ENCODE measurements around the gene CFAP74.

DNA sequence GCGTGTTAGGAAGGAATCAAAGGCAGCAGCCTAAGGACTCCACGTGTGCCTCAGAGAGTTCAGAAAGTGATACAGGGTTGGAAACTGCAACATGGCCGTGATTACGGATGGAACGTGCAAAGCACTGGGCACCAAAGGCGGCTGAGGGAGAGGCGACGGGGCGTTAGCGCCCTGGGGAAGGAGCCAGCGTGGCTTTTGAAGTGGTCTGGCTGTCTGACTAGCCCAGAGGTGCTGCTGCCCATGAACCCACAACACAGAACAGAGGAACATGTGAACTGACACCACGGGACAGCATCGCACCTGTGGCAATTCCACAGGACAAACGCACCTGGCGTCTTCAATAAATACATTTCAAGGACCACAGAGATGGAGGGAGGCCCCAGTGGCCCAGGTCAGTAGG, 66.5 kb downstream of the CFAP74 start:
- TF ChIP-seq POLR2A (IDR thresholded peaks at IDR 0.05): no peak
- TF ChIP-seq, protein P1, sequence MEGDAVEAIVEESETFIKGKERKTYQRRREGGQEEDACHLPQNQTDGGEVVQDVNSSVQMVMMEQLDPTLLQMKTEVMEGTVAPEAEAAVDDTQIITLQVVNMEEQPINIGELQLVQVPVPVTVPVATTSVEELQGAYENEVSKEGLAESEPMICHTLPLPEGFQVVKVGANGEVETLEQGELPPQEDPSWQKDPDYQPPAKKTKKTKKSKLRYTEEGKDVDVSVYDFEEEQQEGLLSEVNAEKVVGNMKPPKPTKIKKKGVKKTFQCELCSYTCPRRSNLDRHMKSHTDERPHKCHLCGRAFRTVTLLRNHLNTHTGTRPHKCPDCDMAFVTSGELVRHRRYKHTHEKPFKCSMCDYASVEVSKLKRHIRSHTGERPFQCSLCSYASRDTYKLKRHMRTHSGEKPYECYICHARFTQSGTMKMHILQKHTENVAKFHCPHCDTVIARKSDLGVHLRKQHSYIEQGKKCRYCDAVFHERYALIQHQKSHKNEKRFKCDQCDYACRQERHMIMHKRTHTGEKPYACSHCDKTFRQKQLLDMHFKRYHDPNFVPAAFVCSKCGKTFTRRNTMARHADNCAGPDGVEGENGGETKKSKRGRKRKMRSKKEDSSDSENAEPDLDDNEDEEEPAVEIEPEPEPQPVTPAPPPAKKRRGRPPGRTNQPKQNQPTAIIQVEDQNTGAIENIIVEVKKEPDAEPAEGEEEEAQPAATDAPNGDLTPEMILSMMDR (IDR thresholded peaks at IDR 0.05): no peak
- no peak for TF ChIP-seq POLR2AphosphoS5 (IDR thresholded peaks at IDR 0.05)
